ENCODE results near the gene USP13.
A peak's percentile ranks its signal among the peaks of the same experiment; 100 is the strongest.

- TF ChIP-seq ZNF274 (IDR thresholded peaks at IDR 0.05; ENCODE audit: low read depth, low read length) (no peak), YY1 (IDR thresholded peaks at IDR 0.05; ENCODE audit: insufficient read depth, insufficient read length) (peak; percentile 99), SUZ12 (IDR thresholded peaks at IDR 0.05; ENCODE audit: extremely low read depth, insufficient read depth, insufficient read length) (no peak)
These were observed 48.3 kb upstream of the USP13 start, which contains the start of the genes MRPL47 and NDUFB5 for GRCh38 chr3:179604321-179605078.
